GM18867 (cell line): Measurements from ENCODE around the gene GSTM4.

Experiments
- ATAC-seq: cut with Tn5 transposase; IDR thresholded peaks from one replicate; pipeline ENCODE4 v1.9.1; 2021; ENCODE audit warnings: mild to moderate bottlenecking, moderate library complexity; ENCODE audit not compliant: unreplicated experiment

GSTM4 gene

GRCh38 chr1:109655615-109656519, at the start of gene GSTM4:
Gene GSTM4, plus strand, starts transcription at chr1:109656099. Its CDS starts 291 bp downstream, at chr1:109656390.
- peak; percentile 91 for ATAC-seq

- ATAC-seq, result no peak
Observed at GRCh38 chr1:109609881-109610280, 46.0 kb upstream of the GSTM4 start.

- ATAC-seq, result no peak
Observed at GRCh38 chr1:109610609-109611307, 45.1 kb upstream of the GSTM4 start.

GRCh38 chr1:109611308-109611990, 44.5 kb upstream of the GSTM4 start:
- no peak for ATAC-seq

GRCh38 chr1:109613361-109614147, 42.3 kb upstream of the GSTM4 start:
- ATAC-seq, result no peak

GRCh38 chr1:109615879-109616278, 40.0 kb upstream of the GSTM4 start:
- no peak for ATAC-seq

GRCh38 chr1:109616391-109616790, 39.5 kb upstream of the GSTM4 start:
- no peak for ATAC-seq

GRCh38 chr1:109617291-109617801, 38.6 kb upstream of the GSTM4 start:
- no peak for ATAC-seq

GRCh38 chr1:109618661-109619575, 37.0 kb upstream of the GSTM4 start:
- ATAC-seq, result no peak

- ATAC-seq, result peak; percentile 62
Observed at GRCh38 chr1:109619576-109620400, 36.1 kb upstream of the GSTM4 start, which contains the start of the genes AMPD2 and GNAT2. Gene AMPD2, plus strand, starts transcription at chr1:109619837. Its CDS starts 1,339 bp downstream, at chr1:109621176. Gene GNAT2, minus strand, starts transcription at chr1:109619616. Its CDS starts 6,746 bp downstream, at chr1:109612870.

GRCh38 chr1:109620401-109620791, 35.5 kb upstream of the GSTM4 start:
- no peak for ATAC-seq

GRCh38 chr1:109620841-109621286, 35.0 kb upstream of the GSTM4 start:
- ATAC-seq, result peak; percentile 79

- ATAC-seq, result no peak
Observed at GRCh38 chr1:109621379-109622136, 34.3 kb upstream of the GSTM4 start.

- no peak for ATAC-seq
Observed at GRCh38 chr1:109622137-109622892, 33.6 kb upstream of the GSTM4 start.

GRCh38 chr1:109622895-109623294, 33.0 kb upstream of the GSTM4 start:
- no peak for ATAC-seq

GRCh38 chr1:109623601-109624161, 32.2 kb upstream of the GSTM4 start:
- no peak for ATAC-seq
